ENCODE measurements around the gene TJAP1.
"Not testable (repeated sequence)": the region's sequence is repeated elsewhere in the genome, so short reads cannot be mapped to it uniquely, and the experiment has no call there.

Gene TJAP1

GRCh38 chr6:43524483-43524961, 47.2 kb downstream of the TJAP1 start:
- no peak for DNase-seq (ENCODE audit: low read depth in 2 of 2, low spot score in 1 of 2)

GRCh38 chr6:43532201-43532600, 54.8 kb downstream of the TJAP1 start:
- no peak for DNase-seq (ENCODE audit: low read depth in 2 of 2, low spot score in 1 of 2)

GRCh38 chr6:43538986-43539385, 61.6 kb downstream of the TJAP1 start:
- not testable (repeated sequence) for DNase-seq (ENCODE audit: low read depth in 2 of 2, low spot score in 1 of 2)

GRCh38 chr6:43539409-43539808, 62.0 kb downstream of the TJAP1 start:
- not testable (repeated sequence) for DNase-seq (ENCODE audit: low read depth in 2 of 2, low spot score in 1 of 2)

- DNase-seq (ENCODE audit: low read depth in 2 of 2, low spot score in 1 of 2) = no peak
Measured at GRCh38 chr6:43540507-43540906, 63.1 kb downstream of the TJAP1 start.

- no peak for DNase-seq (ENCODE audit: low read depth in 2 of 2, low spot score in 1 of 2)
Measured at GRCh38 chr6:43541774-43542471, 64.6 kb downstream of the TJAP1 start.

- no peak for DNase-seq (ENCODE audit: low read depth in 2 of 2, low spot score in 1 of 2)
Measured at GRCh38 chr6:43544461-43544860, 67.1 kb downstream of the TJAP1 start.

GRCh38 chr6:43547222-43547621, 69.9 kb downstream of the TJAP1 start:
- DNase-seq (ENCODE audit: low read depth in 2 of 2, low spot score in 1 of 2) = no peak
